ENCODE results near the gene ADAT2.

DNA sequence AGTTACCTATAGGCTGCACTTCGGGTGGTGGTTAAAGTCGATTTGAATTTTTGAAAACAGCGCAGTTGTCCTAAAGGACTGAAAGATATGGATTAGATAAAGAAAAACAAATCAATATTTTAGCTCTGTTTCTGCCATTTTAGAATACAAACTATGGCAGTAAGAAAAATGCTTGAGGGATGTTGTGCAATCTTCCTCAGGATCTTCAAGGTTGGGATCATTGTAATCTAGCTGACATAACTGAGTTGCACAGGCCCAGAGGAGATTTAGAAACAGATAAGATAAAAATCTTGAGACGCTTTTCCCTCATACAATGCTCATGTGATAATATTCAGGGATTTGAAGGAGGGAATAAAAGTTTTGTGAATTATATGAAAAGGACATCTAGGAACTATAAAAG lies 1.0 kb upstream of the ADAT2 start:
- TF ChIP-seq, protein P1, sequence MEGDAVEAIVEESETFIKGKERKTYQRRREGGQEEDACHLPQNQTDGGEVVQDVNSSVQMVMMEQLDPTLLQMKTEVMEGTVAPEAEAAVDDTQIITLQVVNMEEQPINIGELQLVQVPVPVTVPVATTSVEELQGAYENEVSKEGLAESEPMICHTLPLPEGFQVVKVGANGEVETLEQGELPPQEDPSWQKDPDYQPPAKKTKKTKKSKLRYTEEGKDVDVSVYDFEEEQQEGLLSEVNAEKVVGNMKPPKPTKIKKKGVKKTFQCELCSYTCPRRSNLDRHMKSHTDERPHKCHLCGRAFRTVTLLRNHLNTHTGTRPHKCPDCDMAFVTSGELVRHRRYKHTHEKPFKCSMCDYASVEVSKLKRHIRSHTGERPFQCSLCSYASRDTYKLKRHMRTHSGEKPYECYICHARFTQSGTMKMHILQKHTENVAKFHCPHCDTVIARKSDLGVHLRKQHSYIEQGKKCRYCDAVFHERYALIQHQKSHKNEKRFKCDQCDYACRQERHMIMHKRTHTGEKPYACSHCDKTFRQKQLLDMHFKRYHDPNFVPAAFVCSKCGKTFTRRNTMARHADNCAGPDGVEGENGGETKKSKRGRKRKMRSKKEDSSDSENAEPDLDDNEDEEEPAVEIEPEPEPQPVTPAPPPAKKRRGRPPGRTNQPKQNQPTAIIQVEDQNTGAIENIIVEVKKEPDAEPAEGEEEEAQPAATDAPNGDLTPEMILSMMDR (IDR thresholded peaks at IDR 0.05; ENCODE audit: control extremely low read depth in 1 of 3, insufficient read depth in 1 of 3, low read depth in 1 of 3, low read length in 3 of 3), result no peak
- TF ChIP-seq RXRA (IDR thresholded peaks at IDR 0.05; ENCODE audit: insufficient read depth, low read depth, low read length), result no peak
- TF ChIP-seq POLR2A (IDR thresholded peaks at IDR 0.05; ENCODE audit: control extremely low read depth in 1 of 2, low read depth in 2 of 2, low read length in 2 of 2), result no peak
- no peak for TF ChIP-seq EZH2 (IDR thresholded peaks at IDR 0.05; ENCODE audit: low read depth, low read length, severe bottlenecking)
- no peak for TF ChIP-seq EP300 (IDR thresholded peaks at IDR 0.05; ENCODE audit: borderline replicate concordance in 1 of 2, low read depth in 2 of 2, low read length in 2 of 2)
- TF ChIP-seq ZNF274 (IDR thresholded peaks at IDR 0.05; ENCODE audit: borderline replicate concordance, extremely low read depth, low read length), result no peak
